Islet precursor cell (in vitro differentiated cells): Measurements from ENCODE around the gene ABCC6.
"Not testable (repeated sequence)": the region's sequence is repeated elsewhere in the genome, so short reads cannot be mapped to it uniquely, and the experiment has no call there.

Experiments used
- DNase-seq: peaks from one replicate; pipeline ENCODE4 v3.0.0-alpha.2; 2018

Gene ABCC6

DNA sequence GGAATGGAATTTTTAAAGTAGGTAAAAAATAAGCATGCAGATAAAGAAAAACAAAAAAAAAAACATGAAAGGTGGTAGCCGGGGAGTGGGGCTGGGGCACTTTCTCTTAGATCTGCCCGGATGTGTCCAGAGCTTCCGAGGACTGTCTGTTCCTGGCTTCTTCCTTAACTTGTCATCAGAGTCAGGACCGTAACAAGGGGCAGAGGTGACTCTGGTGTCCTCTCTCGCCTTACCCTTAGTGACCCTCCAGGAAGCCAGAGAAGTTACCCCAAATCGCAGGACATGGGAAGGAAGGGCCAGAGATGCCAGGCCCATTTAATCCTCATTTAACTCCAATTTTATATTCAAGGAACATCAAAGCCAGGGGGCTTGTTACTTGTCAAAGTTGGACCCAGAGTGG lies 115.5 kb downstream of the ABCC6 start:
- no peak for DNase-seq

DNA sequence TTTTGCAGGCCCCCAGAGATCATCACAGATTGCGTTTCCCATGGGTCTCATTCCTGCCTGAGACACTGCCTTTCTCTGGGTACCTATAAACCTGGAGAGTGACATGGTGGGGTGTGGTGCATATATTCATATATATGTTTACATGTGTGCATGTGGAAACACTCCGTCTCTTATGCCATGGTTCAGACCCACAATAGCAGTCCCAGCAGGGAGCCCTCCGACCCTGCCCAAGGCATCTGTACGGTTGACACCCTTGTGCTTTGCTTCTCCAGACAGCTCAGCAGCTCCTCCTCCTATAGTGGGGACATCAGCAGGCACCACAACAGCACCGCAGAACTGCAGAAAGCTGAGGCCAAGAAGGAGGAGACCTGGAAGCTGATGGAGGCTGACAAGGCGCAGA lies 116.8 kb downstream of the ABCC6 start:
- DNase-seq = no peak

DNA sequence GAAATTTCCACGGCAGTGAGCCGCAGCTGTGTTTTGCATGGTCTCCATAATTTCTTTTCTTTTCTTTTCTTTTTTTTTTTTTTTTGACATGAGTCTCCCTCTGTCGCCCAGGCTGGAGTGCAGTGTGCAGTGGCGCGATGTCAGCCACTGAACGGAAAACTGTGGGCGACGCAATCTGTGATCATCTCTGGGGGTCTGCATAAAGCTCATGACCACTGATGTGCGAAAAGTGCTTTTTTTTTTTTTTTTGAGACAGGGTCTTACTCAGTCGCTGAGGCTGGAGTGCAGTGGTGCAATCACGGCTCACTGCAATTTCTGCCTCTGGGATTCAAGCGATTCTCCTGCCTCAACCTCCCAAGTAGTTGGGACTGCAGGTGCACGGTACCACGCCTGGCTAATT lies 117.6 kb downstream of the ABCC6 start:
- no peak for DNase-seq

DNA sequence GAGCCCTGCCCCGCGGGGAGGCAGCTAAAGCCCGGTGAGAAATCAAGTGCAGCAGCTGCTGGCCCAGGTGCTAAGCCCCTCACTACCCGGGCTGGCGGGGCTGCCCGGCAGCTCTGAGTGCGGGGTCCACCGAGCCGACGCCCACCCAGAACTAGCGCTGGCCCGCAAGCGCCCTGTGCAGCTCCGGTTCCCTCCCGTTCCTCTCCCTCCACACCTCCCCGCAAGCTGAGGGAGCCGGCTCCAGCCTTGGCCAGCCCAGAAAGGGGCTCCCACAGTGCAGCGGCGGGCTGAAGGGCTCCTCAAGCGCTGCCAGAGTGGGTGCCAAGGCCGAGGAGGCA lies 118.5 kb downstream of the ABCC6 start:
- DNase-seq = not testable (repeated sequence)

DNA sequence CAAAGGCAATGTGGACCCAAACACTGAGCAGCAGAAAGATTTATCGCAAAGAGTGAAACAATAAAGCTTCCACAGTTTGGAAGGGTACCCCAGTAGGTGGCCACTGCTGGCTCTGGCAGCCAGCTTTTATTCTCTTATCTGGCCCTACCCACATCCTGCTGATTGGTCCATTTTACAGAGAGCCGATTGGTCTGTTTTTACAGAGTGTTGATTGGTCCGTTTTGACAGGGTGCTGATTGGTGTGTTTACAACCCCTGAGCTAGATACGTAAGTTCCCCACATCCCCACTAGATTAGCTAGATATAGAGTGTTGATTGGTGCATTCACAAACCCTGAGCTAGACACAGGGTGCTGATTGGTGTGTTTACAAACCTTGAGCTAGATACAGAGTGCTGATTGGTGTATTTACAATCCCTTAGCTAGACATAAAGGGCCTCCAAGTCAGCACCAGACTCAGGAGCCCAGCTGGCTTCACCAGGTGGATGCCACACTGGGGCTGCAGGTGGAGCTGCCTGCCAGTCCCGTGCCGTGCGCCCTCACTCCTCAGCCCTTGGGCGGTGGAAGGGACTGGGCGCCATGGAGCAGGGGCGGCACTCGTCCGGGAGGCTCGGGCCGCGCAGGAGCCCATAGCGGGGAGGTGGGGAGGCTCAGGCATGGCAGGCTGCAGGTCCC lies 119.0 kb downstream of the ABCC6 start:
- not testable (repeated sequence) for DNase-seq

DNA sequence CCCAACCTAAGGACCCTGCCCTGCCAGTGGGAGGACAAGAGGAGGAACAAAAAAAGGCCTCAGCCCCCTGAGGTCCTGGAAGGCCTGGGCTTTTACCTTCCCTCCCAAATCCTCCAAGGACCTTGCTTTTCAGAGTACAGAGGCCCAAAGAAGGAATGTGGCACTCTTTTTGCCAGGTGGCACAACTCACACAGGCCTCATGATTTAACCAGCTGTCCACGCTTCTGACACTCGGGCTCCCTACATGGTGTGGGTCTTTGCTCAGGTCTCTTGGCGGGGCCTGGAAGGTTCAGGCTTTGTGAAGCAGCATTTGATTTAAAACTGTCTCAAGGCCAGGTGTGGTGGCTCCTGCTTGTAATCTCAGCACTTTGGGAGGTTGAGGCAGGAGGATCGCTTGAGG lies 120.6 kb downstream of the ABCC6 start:
- no peak for DNase-seq

DNA sequence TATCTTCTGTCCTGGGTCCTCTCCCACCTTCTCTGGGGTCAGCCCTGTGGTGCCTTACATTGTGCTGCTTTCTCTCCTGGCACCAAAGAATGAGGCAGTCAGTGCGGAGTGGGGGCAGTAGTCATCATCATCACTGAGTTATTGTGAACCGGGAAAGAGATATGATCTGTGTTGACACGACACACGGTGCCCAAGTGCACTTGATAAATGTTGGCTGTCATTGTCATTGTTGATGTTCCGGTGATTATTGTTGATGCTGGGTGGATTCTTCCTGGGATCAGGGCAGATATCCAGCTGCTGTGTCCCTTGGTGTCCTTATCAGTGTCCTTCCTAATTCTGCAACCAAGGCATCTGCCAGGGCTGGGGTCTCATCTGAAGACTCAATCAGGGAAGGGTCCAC lies 121.7 kb downstream of the ABCC6 start:
- no peak for DNase-seq

DNA sequence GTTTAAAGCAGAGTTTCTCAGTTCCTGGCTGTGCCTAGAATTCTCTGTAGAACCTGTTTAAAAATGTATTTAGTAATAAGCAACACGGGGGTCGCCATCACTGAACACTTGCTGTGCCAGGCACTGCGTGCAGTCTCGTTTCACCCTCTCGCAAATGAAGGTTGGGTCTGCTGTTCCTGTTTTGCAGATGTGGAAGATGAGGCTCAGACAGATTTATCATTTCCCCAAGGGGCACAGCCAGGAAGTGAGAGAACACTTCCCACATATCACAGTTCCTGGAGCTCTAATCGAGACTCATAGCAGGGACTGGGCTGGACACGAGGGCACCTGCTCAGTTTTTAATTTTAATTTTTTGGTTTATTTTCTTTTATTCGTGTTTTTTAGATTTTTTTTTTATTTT lies 122.7 kb downstream of the ABCC6 start:
- no peak for DNase-seq

DNA sequence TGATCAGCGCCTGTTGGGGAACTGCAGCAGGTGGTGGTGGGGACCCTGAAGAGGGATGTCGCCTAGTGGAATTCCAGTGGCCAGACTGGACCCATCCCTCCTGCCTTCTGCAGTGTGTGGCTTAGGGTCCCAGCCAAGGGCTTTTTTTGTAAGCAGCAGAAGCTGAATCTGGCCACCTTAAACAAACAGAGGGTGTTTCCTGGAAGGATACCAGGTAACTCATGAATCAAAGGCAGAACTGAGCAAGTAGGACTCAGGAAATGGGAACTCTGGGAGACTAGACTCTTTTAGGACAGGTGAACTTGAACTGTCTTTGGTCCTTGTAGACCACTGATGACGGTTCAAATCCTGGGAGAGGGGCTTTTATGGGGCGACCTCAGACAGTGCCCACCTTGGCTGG lies 124.0 kb downstream of the ABCC6 start:
- no peak for DNase-seq
